ENCODE results near the gene TEDC2.

GRCh38 chr16:2472488-2472864 is 12.6 kb downstream of the TEDC2 start:
- TF ChIP-seq EP300 (IDR thresholded peaks at IDR 0.05), result no peak
- TF ChIP-seq, protein P1, sequence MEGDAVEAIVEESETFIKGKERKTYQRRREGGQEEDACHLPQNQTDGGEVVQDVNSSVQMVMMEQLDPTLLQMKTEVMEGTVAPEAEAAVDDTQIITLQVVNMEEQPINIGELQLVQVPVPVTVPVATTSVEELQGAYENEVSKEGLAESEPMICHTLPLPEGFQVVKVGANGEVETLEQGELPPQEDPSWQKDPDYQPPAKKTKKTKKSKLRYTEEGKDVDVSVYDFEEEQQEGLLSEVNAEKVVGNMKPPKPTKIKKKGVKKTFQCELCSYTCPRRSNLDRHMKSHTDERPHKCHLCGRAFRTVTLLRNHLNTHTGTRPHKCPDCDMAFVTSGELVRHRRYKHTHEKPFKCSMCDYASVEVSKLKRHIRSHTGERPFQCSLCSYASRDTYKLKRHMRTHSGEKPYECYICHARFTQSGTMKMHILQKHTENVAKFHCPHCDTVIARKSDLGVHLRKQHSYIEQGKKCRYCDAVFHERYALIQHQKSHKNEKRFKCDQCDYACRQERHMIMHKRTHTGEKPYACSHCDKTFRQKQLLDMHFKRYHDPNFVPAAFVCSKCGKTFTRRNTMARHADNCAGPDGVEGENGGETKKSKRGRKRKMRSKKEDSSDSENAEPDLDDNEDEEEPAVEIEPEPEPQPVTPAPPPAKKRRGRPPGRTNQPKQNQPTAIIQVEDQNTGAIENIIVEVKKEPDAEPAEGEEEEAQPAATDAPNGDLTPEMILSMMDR (IDR thresholded peaks at IDR 0.05), result no peak

Data from esophagus muscularis mucosa (tissue), 3 donors.